ENCODE measurements around the gene PRDX5.

The PRDX5 gene

DNA sequence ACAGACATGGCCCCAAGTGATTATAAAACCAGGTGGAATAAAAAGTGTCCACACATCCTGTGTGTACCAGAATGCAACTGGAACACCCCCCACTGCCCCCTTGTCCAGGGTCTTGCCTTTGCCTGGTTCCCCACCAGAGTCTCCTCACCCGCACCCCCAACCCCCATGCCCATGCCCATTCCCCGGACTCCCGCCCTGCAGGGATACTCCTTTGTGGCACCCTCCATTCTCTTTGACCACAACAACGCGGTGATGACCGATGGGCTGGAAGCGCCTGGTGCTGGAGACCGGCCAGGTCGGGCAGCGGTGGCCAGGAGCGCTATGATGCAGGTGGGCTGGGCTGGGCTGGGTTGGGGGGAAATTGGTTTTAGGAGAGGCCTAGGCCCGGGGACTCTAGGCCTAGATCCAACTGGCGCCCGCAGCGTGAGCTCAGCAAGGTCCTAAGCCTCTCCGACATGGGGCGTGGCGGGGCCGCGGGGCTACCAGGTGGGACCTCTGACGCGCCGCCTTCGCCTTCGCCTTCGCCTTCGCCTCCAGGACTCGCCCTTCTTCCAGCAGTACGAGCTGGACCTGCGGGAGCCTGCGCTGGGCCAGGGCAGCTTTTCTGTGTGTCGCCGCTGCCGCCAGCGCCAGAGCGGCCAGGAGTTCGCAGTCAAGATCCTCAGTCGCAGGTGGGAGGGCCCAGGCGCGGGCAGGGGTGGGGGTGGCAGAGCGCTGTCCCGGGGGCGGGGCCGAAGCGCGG, 50.2 kb downstream of the PRDX5 start:
- DNase-seq: no peak

DNA sequence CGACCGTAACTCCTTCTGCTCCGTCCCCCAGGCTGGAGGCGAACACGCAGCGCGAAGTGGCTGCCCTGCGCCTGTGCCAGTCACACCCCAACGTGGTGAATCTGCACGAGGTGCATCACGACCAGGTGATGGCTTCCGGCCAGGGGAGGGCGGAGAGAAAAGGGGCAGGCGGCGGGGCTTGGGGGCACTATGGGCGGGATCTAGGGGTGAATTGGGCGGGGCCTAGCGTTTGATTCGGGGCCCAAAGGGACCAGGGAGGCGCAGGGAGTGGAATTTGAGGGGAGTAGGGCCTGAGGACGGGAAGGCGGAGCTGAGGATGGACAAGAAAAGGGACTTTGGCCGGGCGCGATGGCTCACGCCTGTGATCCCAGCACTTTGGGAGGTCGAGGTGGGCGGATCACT, 50.8 kb downstream of the PRDX5 start:
- DNase-seq: no peak

DNA sequence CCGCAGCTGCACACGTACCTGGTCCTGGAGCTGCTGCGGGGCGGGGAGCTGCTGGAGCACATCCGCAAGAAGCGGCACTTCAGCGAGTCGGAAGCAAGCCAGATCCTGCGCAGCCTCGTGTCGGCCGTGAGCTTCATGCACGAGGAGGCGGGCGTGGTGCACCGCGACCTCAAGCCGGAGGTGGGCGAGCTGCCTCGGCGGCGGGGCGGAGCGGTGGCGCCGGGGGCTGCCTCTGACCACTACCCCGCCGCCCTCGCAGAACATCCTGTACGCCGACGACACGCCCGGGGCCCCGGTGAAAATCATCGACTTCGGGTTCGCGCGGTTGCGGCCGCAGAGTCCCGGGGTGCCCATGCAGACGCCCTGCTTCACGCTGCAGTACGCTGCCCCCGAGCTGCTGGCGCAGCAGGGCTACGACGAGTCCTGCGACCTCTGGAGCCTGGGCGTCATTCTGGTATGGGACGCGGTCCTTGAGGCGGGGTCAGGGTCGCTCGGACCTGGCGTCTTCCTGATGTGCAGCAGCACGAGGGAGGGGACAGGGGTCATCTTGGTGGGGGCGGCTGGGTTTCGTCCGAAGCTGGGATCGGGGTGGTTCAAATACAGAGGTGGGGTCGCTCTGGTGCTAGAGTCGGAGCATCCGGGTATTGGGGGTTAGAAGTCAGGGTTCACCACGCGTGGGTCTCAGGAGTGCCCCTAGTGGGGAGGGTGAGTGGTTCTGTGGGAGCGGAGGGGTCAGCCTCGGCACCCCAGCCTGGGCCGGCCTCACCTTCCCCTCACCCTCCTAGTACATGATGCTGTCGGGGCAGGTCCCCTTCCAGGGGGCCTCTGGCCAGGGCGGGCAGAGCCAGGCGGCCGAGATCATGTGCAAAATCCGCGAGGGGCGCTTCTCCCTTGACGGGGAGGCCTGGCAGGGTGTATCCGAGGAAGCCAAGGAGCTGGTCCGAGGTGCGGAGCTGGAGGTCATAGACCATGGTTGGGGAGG, 51.8 kb downstream of the PRDX5 start:
- no peak for DNase-seq

DNA sequence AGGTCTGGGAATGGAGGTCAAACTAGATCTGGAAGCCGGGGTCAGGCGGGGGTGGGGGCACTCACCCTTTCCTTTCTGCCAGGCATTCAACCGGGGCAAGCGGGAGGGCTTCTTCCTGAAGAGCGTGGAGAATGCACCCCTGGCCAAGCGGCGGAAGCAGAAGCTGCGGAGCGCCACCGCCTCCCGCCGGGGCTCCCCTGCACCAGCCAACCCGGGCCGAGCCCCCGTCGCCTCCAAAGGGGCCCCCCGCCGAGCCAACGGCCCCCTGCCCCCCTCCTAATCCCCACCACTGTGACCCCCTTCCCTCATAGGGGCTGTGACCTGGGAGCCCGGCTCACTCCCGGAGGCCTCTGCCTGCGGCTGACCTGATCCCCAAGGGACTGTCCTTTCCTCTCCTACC, 53.3 kb downstream of the PRDX5 start:
- no peak for DNase-seq

All from COR-L47 (cell line).